ENCODE measurements around the gene ATP9B. TPM values are rescaled to one million over a fixed set of nuclear protein-coding genes. Genes with fewer than 3 reads are reported as not detected.

Gene ATP9B
- polyA plus RNA-seq, 1 of the 3 experiments (the other 2 are of a cell fraction) = 11.2 TPM

- Histone ChIP-seq H3K4me2 (no peak overlapping the region), H3K27ac (ENCODE audit: low read depth in 2 of 2, low read length in 1 of 2) (no peak overlapping the region), H3K9ac (no peak overlapping the region), H3K9me2 (no peaks in the 10 kb centered on the region), H3K4me3 (ENCODE audit: low read depth in 2 of 2, low read length in 1 of 2) (no peak overlapping the region), H3K79me2 (ENCODE audit: insufficient read depth) (no peaks in the 10 kb centered on the region; the same call in 1 of the 2 replicates), H3F3A (replicated peaks; ENCODE audit: insufficient read depth) (no peaks in the 10 kb centered on the region), H2AFZ (ENCODE audit: low read depth) (no peak overlapping the region), H3K36me3 (replicated peaks in 1 of 2; ENCODE audit: control insufficient read depth in 1 of 2, insufficient read depth in 2 of 2, low read length in 1 of 2) (peaks cover 12 to 20% of the 10 kb centered on the region in 2 experiments), H3K4me1 (ENCODE audit: control insufficient read depth in 1 of 2, insufficient read depth in 2 of 2, low read depth in 1 of 2, low read length in 1 of 2) (no peaks in the 10 kb centered on the region), H3K27me3 (ENCODE audit: insufficient read depth) (no peaks in the 10 kb centered on the region), H4K20me1 (ENCODE audit: insufficient read depth) (no peaks in the 10 kb centered on the region), H3K9me3 (no peaks in the 10 kb centered on the region)
- POLR2A ChIA-PET = no interaction called here
- TF ChIP-seq EZH2phosphoT487 (IDR thresholded peaks at IDR 0.05; ENCODE audit: borderline replicate concordance, low read depth) (no peak), ELF1 (IDR thresholded peaks at IDR 0.05) (no peak), RCOR1 (IDR thresholded peaks at IDR 0.05; ENCODE audit: low read length) (no peak), MAX (IDR thresholded peaks at IDR 0.05; ENCODE audit: low read depth) (no peak), REST (IDR thresholded peaks at IDR 0.05; ENCODE audit: low read depth, low read length) (no peak), NFIC (IDR thresholded peaks at IDR 0.05; ENCODE audit: borderline replicate concordance) (no peak), TEAD4 (IDR thresholded peaks at IDR 0.05; ENCODE audit: borderline replicate concordance, insufficient read depth) (no peak), EP300 (IDR thresholded peaks at IDR 0.05; ENCODE audit: borderline replicate concordance in 1 of 2, low read depth in 1 of 2, low read length in 1 of 2) (no peak), FOXJ3 (CRISPR knock-in tag; IDR thresholded peaks at IDR 0.05) (no peak), TCF12 (IDR thresholded peaks at IDR 0.05) (no peak), ZBTB33 (IDR thresholded peaks at IDR 0.05; ENCODE audit: borderline replicate concordance, low read depth) (no peak), SIN3A (IDR thresholded peaks at IDR 0.05; ENCODE audit: borderline replicate concordance, low read depth, low read length) (no peak), NRF1 (IDR thresholded peaks at IDR 0.05; ENCODE audit: low read depth, low read length) (no peak)
- DNase-seq = no peak
- WGBS (ENCODE audit: low lambda C conversion rate) = 96% methylated on average over 5 of the region's 5 CpGs
- CTCF ChIA-PET = no interaction called here
These were observed 122.8 kb downstream of the ATP9B start for GRCh38 chr18:79191956-79192355.
